Stomach (tissue), 9 donors: Measurements from ENCODE around the gene CLEC18B. TPM values are rescaled to one million over a fixed set of nuclear protein-coding genes. Genes with fewer than 3 reads are reported as not detected.
"Not testable (repeated sequence)": the region's sequence is repeated elsewhere in the genome, so short reads cannot be mapped to it uniquely, and the experiment has no call there.

Experiments
- DNase-seq, 2 donors: peaks; one replicate each; pipeline versions ENCODE4 v3.0.0 to v3.0.0-alpha.2; 2013 to 2019
- H3K27ac ChIP-seq, 5 donors: fragments of 200-600 bp in 4 of 5; sonication (generic) in 4 of 5; one replicate each; pipeline ENCODE4 v1.5.1; 2013 to 2019; ENCODE audit warnings: mild to moderate bottlenecking in 1 of 5, moderate library complexity in 1 of 5
- H3K27me3 ChIP-seq, 3 donors: fragments of 200-600 bp; sonication (generic); one replicate each; pipeline ENCODE4 v1.5.1; 2017 to 2019; ENCODE audit warnings: mixed run types in 1 of 3
- H3K36me3 ChIP-seq, 4 donors: fragments of 200-600 bp; sonication (generic); 1 replicate in 3 of 4; 2 replicates in 1 of 4; pipeline ENCODE4 v1.5.1; 2016 to 2019
- H3K4me1 ChIP-seq, 4 donors: fragments of 200-600 bp; sonication (generic); one replicate each; pipeline ENCODE4 v1.5.1; 2016 to 2019
- H3K4me3 ChIP-seq, 4 donors: fragments of 200-600 bp; sonication (generic) in 3 of 4; one replicate each; pipeline ENCODE4 v1.5.1; 2016 to 2019; ENCODE audit warnings: mild to moderate bottlenecking in 1 of 4
- H3K9me3 ChIP-seq, 4 donors: fragments of 200-600 bp; sonication (generic); one replicate each; pipeline ENCODE4 v1.5.1; 2016 to 2019
- POLR2AphosphoS5 ChIP-seq, 3 donors: sonication (generic); formaldehyde crosslinking; IDR thresholded peaks; one replicate each; pipeline ENCODE4 v1.6.1; 2016; ENCODE audit warnings: antibody characterized with exemption in 3 of 3
- WGBS, 5 donors: extraction: QIAGEN DNeasy Blood & Tissue Kit in 3 of 5; methylation state at CpG; one replicate each; pipeline versions ENCODE4 v1.1.5 to v1.1.7; 2013 to 2018; 5-methylcytosine and 5-hydroxymethylcytosine counted together
- intact Hi-C: fragments of 100-400 bp; cut with DNase I; formaldehyde crosslinking; loops from one replicate; pipeline ENCODE4 v1.15.1; 2023; ENCODE audit warnings: low total_unique reads
- polyA plus RNA-seq, 3 donors: library from polyadenylated mRNA; stranded (reverse); fragments of 200-250 nt; gene quantifications; one replicate each; pipeline ENCODE4 v1.2.3, GENCODE V29; 2013
- total RNA-seq, 5 donors: library from RNA; depleted of rRNA; stranded (reverse); fragments of >200 nt; gene quantifications; one replicate each; pipeline versions ENCODE4 v1.1.0 to v1.2.3, GENCODE V29; 2014 to 2016
- donor health status: healthy with polysubstance abuse.
- donor health status: Bipolar disorder and iron deficiency.
- donor health status: healthy.

Gene CLEC18B
- total and polyA plus RNA-seq, 8 donors, result 0.25 to 2.6 (median 2.6) TPM; not detected in 5

DNA sequence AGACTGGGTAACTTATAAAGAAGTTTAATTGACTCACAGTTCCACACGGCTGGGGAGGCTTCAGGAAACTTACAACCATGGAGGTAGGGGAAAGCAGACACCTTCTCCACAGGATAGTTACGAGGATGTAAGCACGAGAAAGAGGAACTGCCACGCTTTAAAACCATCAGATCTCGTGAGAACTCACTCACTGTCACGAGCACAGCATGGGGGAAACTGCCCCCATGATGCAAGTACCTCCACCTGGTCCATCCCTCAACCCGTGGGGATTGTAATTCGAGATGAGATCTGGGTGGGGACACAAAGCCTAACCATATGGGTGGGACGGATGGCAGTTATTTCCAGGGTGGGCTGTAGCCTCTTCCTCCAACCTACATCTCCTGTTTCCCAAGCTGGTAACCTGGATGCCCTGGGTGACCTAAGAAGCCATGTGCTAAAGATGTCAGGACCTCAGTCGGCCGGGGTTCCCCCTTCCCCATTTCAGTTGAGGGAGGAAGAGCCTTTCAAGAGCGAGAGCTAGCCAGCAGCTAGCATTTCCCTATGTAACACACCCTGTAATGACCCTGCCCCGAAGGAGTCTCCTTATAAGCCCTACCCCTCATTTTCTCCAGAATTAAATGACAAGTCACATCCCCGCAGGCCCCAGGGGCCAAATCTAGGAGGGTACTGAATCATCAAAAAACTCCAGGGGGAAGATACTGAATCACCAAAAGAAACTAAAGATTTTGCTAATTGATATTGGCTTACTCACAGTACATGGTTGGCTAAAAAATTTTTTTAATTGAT is 16.9 kb downstream of the CLEC18B start:
- H3K4me3 ChIP-seq, intact Hi-C loops, H3K4me1 ChIP-seq, H3K27me3 ChIP-seq, H3K9me3 ChIP-seq, H3K27ac ChIP-seq, DNase-seq, H3K36me3 ChIP-seq: not testable (repeated sequence)
- 59 to 75% (median 62%) methylated on average over 6 to 9 of the region's 14 CpGs for WGBS, 5 donors

DNA sequence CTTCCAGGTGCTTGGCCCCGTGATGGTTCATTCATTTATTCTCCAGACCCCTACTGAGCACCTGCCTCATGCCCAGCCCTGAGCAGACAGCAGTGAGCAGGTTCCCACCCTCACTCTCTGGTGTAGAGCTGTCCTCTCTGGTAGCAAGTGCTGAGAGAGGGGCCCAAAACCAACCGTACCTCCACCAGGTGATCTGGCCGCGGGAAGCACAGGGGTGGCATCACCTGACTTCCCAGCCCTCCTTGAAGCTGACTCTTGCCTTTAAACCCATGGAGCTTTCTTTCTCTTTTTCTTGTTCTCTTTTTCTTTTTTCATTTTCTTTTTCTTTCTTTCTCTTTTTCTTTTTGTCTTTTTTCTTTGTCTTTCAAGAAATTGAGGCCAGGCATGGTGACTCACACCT is 21.0 kb downstream of the CLEC18B start:
- DNase-seq, H3K27ac ChIP-seq, H3K9me3 ChIP-seq, H3K27me3 ChIP-seq, H3K36me3 ChIP-seq, intact Hi-C loops, H3K4me3 ChIP-seq: not testable (repeated sequence)
- WGBS, 5 donors, result 84 to 96% (median 87%) methylated on average over 3 of the region's 4 CpGs
- H3K4me1 ChIP-seq, result peaks cover 0 to 14% (median 5%) of the 10 kb centered on the region in 4 donors

DNA sequence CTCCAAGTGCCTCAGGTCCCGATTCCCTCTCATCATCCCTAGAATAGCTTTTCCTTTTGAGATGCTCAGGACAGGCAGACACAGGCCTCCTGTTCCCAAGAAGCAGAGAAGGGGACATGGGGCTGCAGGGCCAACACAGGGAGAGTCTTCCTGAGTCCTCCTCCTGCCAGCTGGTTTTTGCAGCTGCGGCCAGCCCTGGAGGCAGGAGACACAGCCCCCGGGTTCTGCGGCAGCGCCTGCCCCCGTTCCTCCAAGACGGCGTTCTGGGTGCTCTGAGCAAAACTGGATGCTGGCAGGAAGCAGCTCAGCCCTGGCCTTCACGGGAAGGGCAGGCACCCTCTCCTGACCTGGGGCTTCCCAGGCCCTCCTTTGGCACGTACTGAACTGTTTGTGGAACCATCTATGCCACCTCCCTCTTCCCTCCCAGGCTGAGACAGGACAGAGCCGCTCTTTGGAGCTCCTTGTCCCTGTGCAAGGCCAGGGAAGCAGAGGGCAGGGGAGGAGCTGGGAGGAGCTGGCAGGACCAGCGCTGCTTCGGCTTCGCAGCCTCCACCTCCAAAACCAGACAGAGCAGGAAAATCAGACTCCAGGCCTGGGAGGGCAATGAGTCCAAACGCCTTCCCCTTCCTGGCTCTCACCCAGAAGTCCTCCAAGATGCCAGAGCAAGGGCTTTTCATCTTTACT is 22.9 kb downstream of the CLEC18B start:
- intact Hi-C loops, H3K27me3 ChIP-seq, H3K9me3 ChIP-seq, H3K36me3 ChIP-seq, H3K4me3 ChIP-seq, H3K27ac ChIP-seq: not testable (repeated sequence)
- peak in 1 of 2 donors; percentile 23 for DNase-seq
- WGBS, 5 donors, result 37 to 75% (median 46%) methylated on average over 1 to 12 of the region's 15 CpGs
- peaks cover 0 to 14% (median 5%) of the 10 kb centered on the region in 4 donors for H3K4me1 ChIP-seq

GRCh38 chr16:74396521-74397017 is 24.7 kb downstream of the CLEC18B start:
- H3K27me3 ChIP-seq, H3K9me3 ChIP-seq, H3K4me3 ChIP-seq, H3K36me3 ChIP-seq, intact Hi-C loops, H3K27ac ChIP-seq: not testable (repeated sequence)
- peaks cover 0 to 14% (median 5%) of the 10 kb centered on the region in 4 donors for H3K4me1 ChIP-seq
- DNase-seq, result peak in 1 of 2 donors; percentile 53
- peak in 1 of 3 donors; percentile 23 for TF ChIP-seq POLR2AphosphoS5 (IDR thresholded peaks at IDR 0.05)
- 28 to 49% (median 34%) methylated on average over 6 to 7 of the region's 7 CpGs for WGBS, 5 donors

DNA sequence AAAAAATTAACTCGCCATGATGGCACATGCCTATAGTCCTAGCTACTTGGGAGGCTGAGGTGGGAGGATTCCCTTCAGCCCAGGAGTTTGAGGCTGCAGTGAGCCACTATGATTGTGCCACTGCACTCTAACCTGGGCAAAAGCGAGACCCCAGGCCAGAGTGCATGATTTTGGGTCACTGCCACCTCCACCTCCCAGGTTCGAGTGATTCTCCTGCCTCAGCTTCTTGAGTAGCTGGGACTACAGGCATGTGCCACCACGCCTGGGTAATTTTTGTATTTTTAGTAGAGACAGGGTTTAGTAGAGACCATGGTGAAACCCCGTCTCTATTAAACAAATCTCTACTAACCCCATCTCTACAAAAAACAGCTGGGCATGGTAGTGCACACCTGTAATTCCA is 26.7 kb downstream of the CLEC18B start:
- H3K4me3 ChIP-seq, intact Hi-C loops, H3K27me3 ChIP-seq, H3K27ac ChIP-seq, H3K36me3 ChIP-seq, DNase-seq, H3K9me3 ChIP-seq: not testable (repeated sequence)
- H3K4me1 ChIP-seq, result peaks cover 0 to 14% (median 5%) of the 10 kb centered on the region in 4 donors
- 79 to 94% (median 84%) methylated on average over 3 of the region's 5 CpGs for WGBS, 5 donors

DNA sequence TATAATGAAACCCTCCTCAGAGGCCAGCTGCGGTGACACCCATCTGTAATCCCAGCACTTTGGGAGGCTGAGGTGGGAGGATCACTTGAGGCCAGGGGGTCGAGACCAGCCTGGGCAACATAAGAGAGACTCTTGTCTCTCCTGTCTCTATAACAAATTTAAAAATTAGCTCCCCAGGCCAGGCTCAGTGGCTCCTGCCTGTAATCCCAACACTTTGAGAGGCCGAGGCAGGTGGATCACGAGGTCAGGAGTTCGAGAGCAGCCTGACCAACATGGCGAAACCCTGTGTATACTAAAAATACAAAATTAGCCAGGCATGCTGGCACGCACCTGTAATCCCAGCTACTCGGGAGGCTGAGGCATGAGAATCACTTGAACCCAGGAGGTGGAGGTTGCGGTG is 27.1 kb downstream of the CLEC18B start:
- H3K36me3 ChIP-seq, H3K4me3 ChIP-seq, DNase-seq, H3K27ac ChIP-seq, H3K9me3 ChIP-seq, intact Hi-C loops, H3K27me3 ChIP-seq: not testable (repeated sequence)
- H3K4me1 ChIP-seq, result peaks cover 0 to 14% (median 5%) of the 10 kb centered on the region in 4 donors
- 87 to 97% (median 92%) methylated on average over 9 of the region's 9 CpGs for WGBS, 5 donors

GRCh38 chr16:74391454-74392050 is 29.7 kb downstream of the CLEC18B start:
- intact Hi-C loops, H3K27ac ChIP-seq, H3K4me3 ChIP-seq, H3K9me3 ChIP-seq, H3K27me3 ChIP-seq, H3K4me1 ChIP-seq, H3K36me3 ChIP-seq, DNase-seq: not testable (repeated sequence)
- WGBS, 5 donors, result 80 to 87% (median 83%) methylated on average over 8 to 10 of the region's 13 CpGs

- H3K9me3 ChIP-seq, H3K27me3 ChIP-seq, H3K4me3 ChIP-seq, intact Hi-C loops, H3K27ac ChIP-seq, H3K4me1 ChIP-seq, H3K36me3 ChIP-seq, DNase-seq: not testable (repeated sequence)
- WGBS, 5 donors, result 46 to 93% (median 63%) methylated on average over 1 to 4 of the region's 6 CpGs; no CpG with 5 or more reads in 1 of the 5 donors
Observed at GRCh38 chr16:74382339-74383034, 38.8 kb downstream of the CLEC18B start.

DNA sequence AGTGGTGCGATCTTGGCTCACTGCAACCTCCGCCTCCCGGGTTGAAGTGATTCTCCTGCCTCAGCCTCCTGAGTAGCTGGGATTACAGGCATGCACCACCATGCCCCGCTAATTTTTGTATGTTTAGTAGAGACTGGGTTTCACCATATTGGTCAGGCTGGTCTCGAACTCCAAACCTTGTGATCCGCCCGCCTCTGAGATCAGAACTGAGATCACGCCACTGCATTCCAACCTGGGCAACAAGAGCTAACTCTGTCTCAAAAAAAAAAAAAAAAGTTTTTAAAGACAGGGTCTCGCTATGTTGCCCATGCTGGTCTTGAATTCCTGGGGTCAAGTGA is 47.5 kb downstream of the CLEC18B start:
- intact Hi-C loops, result not testable (repeated sequence)

More for the DNA sequence above, 47.5 kb downstream of the CLEC18B start:
- H3K9me3 ChIP-seq, H3K27ac ChIP-seq, H3K4me1 ChIP-seq, DNase-seq, H3K4me3 ChIP-seq, H3K27me3 ChIP-seq, H3K36me3 ChIP-seq: not testable (repeated sequence)
- WGBS, 5 donors, result 88 to 96% (median 96%) methylated on average over 9 of the region's 9 CpGs
